ENCODE data around the gene CFAP251.

The CFAP251 gene

DNA sequence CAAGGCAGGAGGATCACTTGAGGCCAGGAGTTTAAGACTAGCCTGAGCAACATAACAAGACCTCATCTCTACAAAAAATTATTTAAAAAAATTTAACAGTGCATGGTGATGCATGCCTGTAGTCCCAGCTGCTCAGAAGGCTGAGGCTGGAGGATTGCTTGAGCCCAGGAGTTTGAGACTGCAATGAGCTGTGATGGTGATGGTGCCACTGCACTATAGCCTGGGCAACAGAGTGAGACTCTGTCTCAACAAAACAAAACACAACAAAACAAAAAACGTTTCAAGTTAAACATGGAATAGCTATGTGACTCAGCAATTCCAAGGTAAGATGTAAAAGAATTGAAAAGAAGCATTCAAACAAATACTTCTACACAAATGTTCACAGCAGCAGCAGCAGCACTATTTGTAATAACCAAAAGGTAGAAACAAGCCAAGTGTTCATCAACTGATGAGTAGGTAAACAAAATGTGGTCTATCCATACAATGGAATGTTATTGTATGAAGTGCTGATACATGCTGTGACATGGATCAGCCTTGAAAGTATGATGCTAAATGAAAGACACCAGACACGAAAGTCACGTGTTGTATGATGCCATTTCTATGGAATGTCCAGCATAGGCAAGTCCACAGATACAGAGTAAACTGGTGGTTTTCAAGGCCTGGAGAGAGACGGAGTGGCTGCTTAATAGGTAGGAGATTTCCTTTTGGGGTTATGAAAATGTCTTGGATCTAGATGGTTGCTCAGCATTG, 31.4 kb downstream of the CFAP251 start:
- H3K27me3 ChIP-seq (ENCODE audit: control insufficient read depth in 1 of 2, insufficient read depth in 2 of 2, low read length in 2 of 2) = no peaks in the 10 kb centered on the region
- no peak overlapping the region for H3K9ac ChIP-seq (ENCODE audit: low read length)
- H3K4me1 ChIP-seq (ENCODE audit: insufficient read depth, low read length) = no peaks in the 10 kb centered on the region
- H3K4me3 ChIP-seq (ENCODE audit: low read depth in 1 of 2, low read length in 2 of 2) = no peak overlapping the region
- no peaks in the 10 kb centered on the region for H3K36me3 ChIP-seq (ENCODE audit: insufficient read depth, low read length)
- H3K27ac ChIP-seq (ENCODE audit: low read depth, low read length) = no peak overlapping the region
- H3K9me3 ChIP-seq (ENCODE audit: low read length) = no peaks in the 10 kb centered on the region

DNA sequence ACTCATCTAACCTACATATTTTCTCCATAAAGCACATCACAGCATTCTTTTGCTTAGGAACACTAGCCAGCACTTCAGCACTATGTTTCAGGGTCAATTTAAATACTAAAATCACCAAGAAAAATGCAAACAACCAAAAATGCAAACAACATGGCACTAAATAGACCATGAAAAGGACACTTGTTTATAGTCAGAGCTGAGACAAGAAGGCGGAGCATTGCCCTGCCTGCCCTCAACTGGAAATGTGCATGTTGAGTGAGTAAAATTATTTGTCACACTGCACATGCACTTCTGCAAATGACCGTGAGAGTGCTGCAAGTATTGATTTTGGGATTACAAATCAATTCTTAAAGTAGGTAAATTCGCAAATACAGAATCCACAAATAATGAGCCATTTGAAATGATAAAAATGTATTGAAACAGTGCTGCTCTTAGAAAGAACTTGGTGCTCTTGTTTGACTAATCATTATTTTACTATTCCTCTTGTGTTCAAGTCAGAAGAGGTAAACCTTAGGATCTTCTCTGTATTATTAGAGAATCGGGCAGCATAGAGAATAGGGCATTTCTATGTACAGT, 34.8 kb downstream of the CFAP251 start:
- H3K9me3 ChIP-seq (ENCODE audit: low read length) = no peaks in the 10 kb centered on the region
- H3K36me3 ChIP-seq (ENCODE audit: insufficient read depth, low read length) = no peaks in the 10 kb centered on the region
- H3K4me3 ChIP-seq (ENCODE audit: low read depth in 1 of 2, low read length in 2 of 2) = no peak overlapping the region
- H3K4me1 ChIP-seq (ENCODE audit: insufficient read depth, low read length) = no peaks in the 10 kb centered on the region
- no peaks in the 10 kb centered on the region for H3K27me3 ChIP-seq (ENCODE audit: control insufficient read depth in 1 of 2, insufficient read depth in 2 of 2, low read length in 2 of 2)
- no peak overlapping the region for H3K27ac ChIP-seq (ENCODE audit: low read depth, low read length)
- no peak overlapping the region for H3K9ac ChIP-seq (ENCODE audit: low read length)

DNA sequence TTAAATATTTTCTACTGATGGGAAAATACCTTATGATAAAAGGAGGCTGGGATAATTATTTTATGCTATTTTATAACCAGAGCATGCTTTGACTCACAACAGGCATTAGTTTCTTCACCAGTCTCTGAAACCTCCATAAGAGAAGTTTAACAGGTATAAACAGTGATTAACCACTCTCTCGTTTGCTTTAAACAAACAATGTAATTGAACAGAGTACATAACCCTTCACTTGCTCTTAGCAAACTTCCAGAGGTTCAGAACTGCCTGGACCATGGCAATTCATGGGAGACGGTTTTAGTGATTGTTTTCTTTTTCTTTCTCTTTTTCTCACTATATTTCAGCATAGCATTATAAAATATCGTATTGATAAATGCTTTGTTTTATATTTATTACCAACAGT, 35.3 kb downstream of the CFAP251 start:
- Histone ChIP-seq H3K4me1 (ENCODE audit: insufficient read depth, low read length) (no peaks in the 10 kb centered on the region), H3K4me3 (ENCODE audit: low read depth in 1 of 2, low read length in 2 of 2) (no peak overlapping the region), H3K27me3 (ENCODE audit: control insufficient read depth in 1 of 2, insufficient read depth in 2 of 2, low read length in 2 of 2) (no peaks in the 10 kb centered on the region), H3K27ac (ENCODE audit: low read depth, low read length) (no peak overlapping the region), H3K9ac (ENCODE audit: low read length) (no peak overlapping the region), H3K9me3 (ENCODE audit: low read length) (no peaks in the 10 kb centered on the region), H3K36me3 (ENCODE audit: insufficient read depth, low read length) (no peaks in the 10 kb centered on the region)

- Histone ChIP-seq H3K9ac (ENCODE audit: low read length) (no peak overlapping the region), H3K36me3 (ENCODE audit: insufficient read depth, low read length) (no peaks in the 10 kb centered on the region), H3K27me3 (ENCODE audit: control insufficient read depth in 1 of 2, insufficient read depth in 2 of 2, low read length in 2 of 2) (no peaks in the 10 kb centered on the region), H3K4me3 (ENCODE audit: low read depth in 1 of 2, low read length in 2 of 2) (no peak overlapping the region), H3K4me1 (ENCODE audit: insufficient read depth, low read length) (no peaks in the 10 kb centered on the region), H3K9me3 (ENCODE audit: low read length) (no peaks in the 10 kb centered on the region), H3K27ac (ENCODE audit: low read depth, low read length) (no peak overlapping the region)
Measured at GRCh38 chr12:121955258-121956237, 37.2 kb downstream of the CFAP251 start.

DNA sequence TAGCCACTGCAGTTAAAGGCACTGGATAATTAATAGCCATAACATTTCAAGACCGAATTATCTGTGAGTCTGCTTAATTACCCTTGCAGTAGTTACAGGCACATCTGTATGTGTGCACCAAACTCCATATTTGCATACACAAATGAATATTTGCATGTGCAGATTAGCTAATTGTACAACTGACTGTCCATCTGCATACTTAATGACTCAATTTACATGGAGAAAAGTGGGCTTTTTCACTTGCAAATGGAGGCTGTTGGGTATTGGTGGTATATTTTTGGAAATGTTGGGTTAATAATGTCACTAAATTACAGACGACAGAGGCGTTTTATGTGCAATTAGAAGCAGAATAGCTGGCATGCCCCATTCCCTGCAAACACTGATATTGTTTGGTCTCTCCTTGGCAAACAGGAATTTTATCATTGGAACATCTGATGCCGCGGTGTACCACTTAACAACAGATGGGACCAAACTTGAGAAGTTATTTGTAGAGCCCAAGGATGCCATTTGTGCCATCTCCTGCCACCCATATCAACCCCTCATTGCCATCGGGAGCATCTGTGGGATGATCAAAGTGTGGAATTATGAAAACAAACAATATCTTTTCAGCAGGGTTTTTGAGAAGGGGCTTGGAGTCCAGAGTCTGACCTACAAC, 39.6 kb downstream of the CFAP251 start:
- H3K9ac ChIP-seq (ENCODE audit: low read length) = no peak overlapping the region
- no peaks in the 10 kb centered on the region for H3K36me3 ChIP-seq (ENCODE audit: insufficient read depth, low read length)
- H3K9me3 ChIP-seq (ENCODE audit: low read length) = no peaks in the 10 kb centered on the region
- H3K4me3 ChIP-seq (ENCODE audit: low read depth in 1 of 2, low read length in 2 of 2) = no peak overlapping the region
- H3K27ac ChIP-seq (ENCODE audit: low read depth, low read length) = no peak overlapping the region
- H3K27me3 ChIP-seq (ENCODE audit: control insufficient read depth in 1 of 2, insufficient read depth in 2 of 2, low read length in 2 of 2) = no peaks in the 10 kb centered on the region
- H3K4me1 ChIP-seq (ENCODE audit: insufficient read depth, low read length) = no peaks in the 10 kb centered on the region

GRCh38 chr12:121958541-121959240, 40.3 kb downstream of the CFAP251 start:
- H3K27ac ChIP-seq (ENCODE audit: low read depth, low read length) = no peak overlapping the region
- H3K4me3 ChIP-seq (ENCODE audit: low read depth in 1 of 2, low read length in 2 of 2) = no peak overlapping the region
- no peaks in the 10 kb centered on the region for H3K27me3 ChIP-seq (ENCODE audit: control insufficient read depth in 1 of 2, insufficient read depth in 2 of 2, low read length in 2 of 2)
- H3K4me1 ChIP-seq (ENCODE audit: insufficient read depth, low read length) = no peaks in the 10 kb centered on the region
- no peaks in the 10 kb centered on the region for H3K36me3 ChIP-seq (ENCODE audit: insufficient read depth, low read length)
- no peaks in the 10 kb centered on the region for H3K9me3 ChIP-seq (ENCODE audit: low read length)
- no peak overlapping the region for H3K9ac ChIP-seq (ENCODE audit: low read length)

DNA sequence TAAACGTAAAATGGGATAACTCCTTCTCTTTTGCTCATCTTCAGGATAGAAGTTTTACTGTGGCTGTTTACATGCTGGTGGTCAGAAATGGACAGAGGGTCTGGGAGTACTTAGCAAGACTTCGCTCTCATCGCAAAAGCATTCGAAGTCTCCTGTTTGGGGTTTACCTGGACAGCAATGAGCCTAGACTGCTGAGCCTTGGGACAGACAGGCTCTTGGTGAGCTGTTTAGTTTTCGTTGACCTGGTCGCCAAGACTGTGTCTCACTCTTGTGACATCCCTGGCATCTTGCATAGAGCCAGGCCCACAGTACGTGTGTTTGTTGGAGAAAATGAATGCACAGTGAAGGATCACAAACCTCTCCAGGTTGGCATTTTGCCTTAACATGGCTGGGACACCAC, 42.1 kb downstream of the CFAP251 start:
- no peak overlapping the region for H3K4me3 ChIP-seq (ENCODE audit: low read depth in 1 of 2, low read length in 2 of 2)
- no peaks in the 10 kb centered on the region for H3K4me1 ChIP-seq (ENCODE audit: insufficient read depth, low read length)
- H3K9ac ChIP-seq (ENCODE audit: low read length) = no peak overlapping the region
- no peaks in the 10 kb centered on the region for H3K36me3 ChIP-seq (ENCODE audit: insufficient read depth, low read length)
- H3K9me3 ChIP-seq (ENCODE audit: low read length) = no peaks in the 10 kb centered on the region
- H3K27me3 ChIP-seq (ENCODE audit: control insufficient read depth in 1 of 2, insufficient read depth in 2 of 2, low read length in 2 of 2) = no peaks in the 10 kb centered on the region
- no peak overlapping the region for H3K27ac ChIP-seq (ENCODE audit: low read depth, low read length)

DNA sequence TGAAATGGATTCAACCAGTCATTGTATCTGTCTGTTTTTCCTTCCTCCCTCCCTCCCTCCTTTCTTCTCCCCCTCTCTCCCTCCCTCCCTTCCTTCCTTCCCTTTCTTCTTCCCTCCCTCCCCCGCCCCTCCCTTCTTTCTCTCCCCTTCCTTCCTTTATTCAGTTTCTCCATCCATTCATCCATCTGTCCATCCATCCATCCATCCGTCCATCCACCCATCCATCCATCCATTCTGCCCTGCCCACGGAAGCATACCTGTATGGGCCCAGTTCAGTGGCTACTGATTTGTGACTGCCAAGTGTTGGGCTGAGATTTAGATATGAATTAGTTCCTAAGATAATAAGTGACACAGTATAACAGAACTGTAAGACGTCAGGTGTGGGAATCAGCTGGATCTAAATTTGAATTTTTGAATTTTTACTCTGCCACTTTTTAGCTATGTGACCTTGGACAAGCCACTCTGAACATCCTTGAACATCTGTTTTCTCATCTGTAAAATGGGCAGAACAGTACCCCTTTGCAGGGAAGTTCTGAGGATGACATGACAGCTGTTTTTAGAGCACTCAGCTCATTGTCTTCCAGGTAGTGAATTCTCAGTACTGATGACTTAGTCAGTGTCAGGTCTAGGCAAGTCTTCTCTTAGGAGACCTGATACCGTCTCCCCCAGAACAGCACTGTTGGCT, 42.9 kb downstream of the CFAP251 start:
- Histone ChIP-seq H3K4me1 (ENCODE audit: insufficient read depth, low read length) (no peaks in the 10 kb centered on the region), H3K27me3 (ENCODE audit: control insufficient read depth in 1 of 2, insufficient read depth in 2 of 2, low read length in 2 of 2) (no peaks in the 10 kb centered on the region), H3K9me3 (ENCODE audit: low read length) (no peaks in the 10 kb centered on the region), H3K36me3 (ENCODE audit: insufficient read depth, low read length) (no peaks in the 10 kb centered on the region), H3K4me3 (ENCODE audit: low read depth in 1 of 2, low read length in 2 of 2) (no peak overlapping the region), H3K9ac (ENCODE audit: low read length) (no peak overlapping the region), H3K27ac (ENCODE audit: low read depth, low read length) (no peak overlapping the region)

- Histone ChIP-seq H3K4me1 (ENCODE audit: insufficient read depth, low read length) (no peaks in the 10 kb centered on the region), H3K9ac (ENCODE audit: low read length) (no peak overlapping the region), H3K9me3 (ENCODE audit: low read length) (no peaks in the 10 kb centered on the region), H3K36me3 (ENCODE audit: insufficient read depth, low read length) (no peaks in the 10 kb centered on the region), H3K4me3 (ENCODE audit: low read depth in 1 of 2, low read length in 2 of 2) (no peak overlapping the region), H3K27ac (ENCODE audit: low read depth, low read length) (no peak overlapping the region), H3K27me3 (ENCODE audit: control insufficient read depth in 1 of 2, insufficient read depth in 2 of 2, low read length in 2 of 2) (no peaks in the 10 kb centered on the region)
Measured at GRCh38 chr12:121963341-121964018, 45.1 kb downstream of the CFAP251 start.

Measured in muscle layer of colon (tissue), 2 donors.